HUDEP-2 (cell line): ENCODE measurements around the gene TARP.
"Not testable (repeated sequence)": the region's sequence is repeated elsewhere in the genome, so short reads cannot be mapped to it uniquely, and the experiment has no call there.

ENCODE experiments used
- DNase-seq, 76 experiments: peaks; one replicate each; lab custom pipeline; 2025; ENCODE audit not compliant: unreplicated experiment in 76 of 76; lab: John Stamatoyannopoulos, UW

Gene TARP

DNA sequence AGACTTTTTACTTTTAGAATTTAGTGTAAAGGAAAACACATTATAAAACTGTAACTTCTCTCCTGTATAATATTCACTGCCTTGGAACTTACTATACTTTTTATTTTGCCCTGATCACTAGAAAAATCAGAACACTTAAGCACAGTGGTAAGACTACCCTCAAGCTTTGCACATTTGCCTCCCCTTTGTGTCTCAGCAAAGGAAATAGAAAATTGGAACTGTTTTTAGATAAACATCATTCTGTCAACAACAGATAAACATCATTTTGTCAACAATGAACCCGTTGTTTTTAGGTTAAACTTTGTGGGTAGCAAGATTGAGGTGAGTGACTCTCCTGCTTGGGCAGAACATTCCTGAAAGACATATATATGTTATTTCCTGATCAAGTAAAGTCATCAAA is 8.8 kb downstream of the TARP start:
- not testable (repeated sequence) for DNase-seq

GRCh38 chr7:38263274-38263673 is 10.2 kb downstream of the TARP start:
- not testable (repeated sequence) for DNase-seq

DNA sequence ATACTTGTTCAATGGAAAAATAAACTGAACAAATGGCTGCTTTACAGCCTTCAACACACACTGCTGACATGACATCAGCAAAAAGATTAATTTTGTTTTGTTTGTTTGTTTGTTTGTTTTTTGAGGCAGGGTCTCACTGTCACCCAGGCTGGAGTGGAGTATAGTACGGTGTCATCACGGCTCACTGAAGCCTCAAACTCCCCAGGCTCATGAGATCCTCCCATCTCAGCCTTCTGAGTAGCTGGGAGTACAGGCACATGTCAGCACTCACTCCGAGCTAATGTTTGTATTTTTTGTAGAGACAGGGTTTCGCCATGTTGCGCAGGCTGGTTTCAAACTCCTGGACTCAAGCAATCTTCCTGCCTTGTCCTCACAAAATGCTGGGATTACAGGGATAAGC is 10.9 kb downstream of the TARP start:
- DNase-seq = no peak

DNA sequence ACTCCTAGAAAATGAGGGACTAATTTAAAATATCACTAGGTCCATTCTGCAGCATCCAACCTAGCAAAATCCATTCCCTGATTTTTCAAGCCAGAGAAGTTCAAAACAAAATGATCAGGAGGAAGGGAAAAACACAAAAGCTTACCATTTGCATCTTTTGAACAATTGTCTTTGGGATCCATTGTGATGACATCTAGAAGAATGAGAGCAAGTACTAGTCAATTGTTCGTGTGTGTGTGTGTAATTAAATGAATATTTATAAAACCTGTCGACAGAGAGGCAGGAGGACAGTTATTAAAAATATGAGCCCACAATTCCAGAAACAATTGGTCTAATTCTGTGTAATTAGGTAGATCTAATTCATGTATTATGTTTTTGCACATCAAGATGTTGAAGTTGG is 11.4 kb downstream of the TARP start:
- not testable (repeated sequence) for DNase-seq

GRCh38 chr7:38261601-38262000 is 11.8 kb downstream of the TARP start:
- DNase-seq = not testable (repeated sequence)

DNA sequence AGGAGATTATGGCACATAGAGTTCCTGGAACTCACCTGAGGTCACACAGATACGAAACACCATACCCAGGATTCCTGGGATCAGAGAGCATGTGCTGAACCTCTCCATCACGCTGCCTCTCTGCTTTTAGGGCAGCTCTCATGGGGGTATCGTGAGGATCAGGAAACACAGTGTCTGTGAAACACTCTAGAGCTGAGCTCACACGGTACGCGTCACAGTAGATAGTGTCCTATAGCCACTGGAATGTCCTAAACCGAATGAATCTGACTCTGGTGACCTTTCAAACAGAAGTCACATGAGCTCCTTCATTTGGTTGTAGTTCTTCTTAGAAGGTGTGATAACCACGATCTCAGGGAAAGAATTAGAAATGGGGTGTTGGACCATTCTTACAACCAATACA is 14.3 kb downstream of the TARP start:
- DNase-seq = not testable (repeated sequence)

- no peak for DNase-seq
These were observed 16.1 kb downstream of the TARP start for GRCh38 chr7:38257350-38257677.

DNA sequence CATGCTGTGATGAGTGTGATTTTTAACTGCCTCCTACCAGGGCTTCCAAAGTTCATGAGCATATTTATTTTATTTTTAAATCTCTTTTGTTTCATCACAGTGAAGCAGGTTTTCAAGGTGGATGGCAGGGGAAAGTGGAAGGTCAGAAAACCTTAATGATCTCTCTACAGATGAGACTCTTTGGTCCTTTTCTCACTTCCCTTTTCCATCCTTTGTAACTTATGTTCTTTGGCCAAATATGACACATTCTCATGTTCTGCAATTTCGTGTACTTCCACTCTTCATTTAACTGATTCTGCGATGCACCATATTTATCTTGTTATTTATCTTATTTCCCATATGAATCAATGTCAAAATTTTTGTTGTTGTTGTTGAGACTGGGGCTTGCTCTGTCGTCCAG is 23.6 kb downstream of the TARP start:
- not testable (repeated sequence) for DNase-seq

DNA sequence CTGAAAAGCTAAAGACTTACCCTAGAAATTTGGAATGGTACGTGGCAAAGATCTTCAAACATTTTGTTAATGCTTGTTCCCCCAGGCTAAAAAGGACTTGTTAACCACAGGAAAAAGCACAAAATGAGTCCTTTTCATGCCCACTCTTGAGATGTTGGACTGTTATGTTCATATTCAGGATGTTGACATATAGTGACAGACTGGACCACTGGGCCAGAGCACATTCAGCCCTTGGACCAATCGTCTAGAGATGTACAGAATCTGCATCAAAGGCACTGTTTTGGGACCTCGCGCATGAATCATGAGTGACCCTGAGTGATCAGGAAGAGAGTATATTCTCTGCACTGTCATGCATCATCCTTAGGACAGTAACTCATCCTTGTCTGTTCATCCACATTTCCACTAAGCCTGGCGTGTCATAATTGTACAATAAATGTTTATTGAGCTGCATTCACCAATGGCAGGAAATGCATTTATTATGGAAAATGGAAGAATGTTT is 25.3 kb downstream of the TARP start:
- DNase-seq = no peak

DNA sequence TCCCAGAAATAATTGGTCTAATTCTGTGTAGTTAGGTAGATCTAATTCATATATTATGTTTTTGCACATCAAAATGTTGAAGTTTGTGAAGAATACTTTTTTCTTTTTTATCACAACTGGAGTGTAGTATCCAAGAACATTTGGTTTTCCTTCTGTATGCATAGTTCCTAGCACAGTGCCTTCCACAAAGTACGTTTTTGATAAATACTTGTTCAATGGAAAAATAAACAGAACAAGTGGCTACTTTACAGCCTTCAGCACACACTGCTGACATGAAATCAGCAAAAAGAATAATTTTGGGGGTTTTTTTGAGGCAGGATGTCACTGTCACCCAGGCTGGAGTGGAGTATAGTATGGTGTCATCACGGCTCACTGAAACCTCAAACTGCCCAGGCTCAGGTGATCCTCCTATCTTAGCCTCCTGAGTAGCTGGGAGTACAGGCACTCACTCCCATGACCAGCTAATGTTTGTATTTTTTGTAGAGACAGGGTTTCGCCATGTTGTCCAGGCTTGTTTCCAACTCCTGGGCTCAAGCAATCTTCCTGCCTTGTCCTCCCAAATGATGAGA is 27.9 kb downstream of the TARP start:
- DNase-seq = no peak

DNA sequence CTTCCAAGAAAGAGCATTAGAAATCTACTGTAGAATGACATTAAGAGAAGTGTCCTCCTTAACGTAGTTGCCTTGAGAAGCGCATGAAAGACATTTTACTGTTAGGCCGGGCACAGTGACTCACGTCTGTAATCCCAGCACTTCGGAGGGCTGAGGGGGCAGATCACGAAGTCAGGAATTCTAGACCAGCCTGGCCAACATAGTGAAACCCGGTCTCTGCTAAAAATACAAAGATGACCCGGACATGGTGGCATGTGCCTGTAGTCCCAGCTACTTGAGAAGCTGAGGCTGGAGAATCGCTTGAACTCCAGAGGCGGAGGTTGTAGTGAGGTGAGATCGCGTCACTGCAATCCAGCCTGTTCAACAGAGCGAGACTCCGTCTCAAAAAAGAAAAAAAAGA is 28.9 kb downstream of the TARP start:
- DNase-seq = no peak

DNA sequence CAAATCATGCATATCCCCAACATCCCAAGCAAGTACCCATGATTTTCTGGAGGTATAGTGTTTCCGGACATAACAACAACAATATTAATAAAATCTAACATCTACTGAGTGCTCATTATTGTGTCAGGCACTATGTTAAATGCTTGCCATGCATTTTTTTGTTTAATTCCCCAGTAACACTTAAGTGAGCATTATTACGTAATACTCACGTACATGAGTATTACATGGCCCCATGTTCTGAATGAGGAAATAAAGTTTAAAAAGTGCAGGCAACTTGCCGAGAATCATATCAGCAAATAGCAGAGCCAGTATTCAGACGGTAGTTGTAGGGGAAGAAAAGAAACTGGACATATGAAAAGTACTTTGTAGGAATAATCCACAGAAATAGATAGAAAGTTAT is 30.1 kb downstream of the TARP start:
- DNase-seq = not testable (repeated sequence)

DNA sequence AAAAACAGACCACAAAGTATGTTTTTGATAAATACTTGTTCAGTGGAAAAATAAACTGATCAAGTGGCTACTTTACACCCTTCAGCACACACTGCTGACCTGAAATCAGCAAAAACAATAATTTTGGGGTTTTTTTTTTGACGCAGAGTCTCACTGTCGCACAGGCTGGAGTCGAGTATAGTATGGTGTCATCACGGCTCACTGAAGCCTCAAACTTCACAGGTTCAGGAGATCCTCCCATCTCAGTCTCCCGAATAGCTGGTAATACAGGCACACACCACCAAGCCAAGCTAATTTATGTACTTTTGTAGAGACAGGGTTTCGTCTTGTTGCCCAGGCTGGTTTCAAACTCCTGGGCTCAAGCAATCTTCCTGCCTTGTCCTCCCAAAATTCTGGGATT is 30.6 kb downstream of the TARP start:
- no peak for DNase-seq

DNA sequence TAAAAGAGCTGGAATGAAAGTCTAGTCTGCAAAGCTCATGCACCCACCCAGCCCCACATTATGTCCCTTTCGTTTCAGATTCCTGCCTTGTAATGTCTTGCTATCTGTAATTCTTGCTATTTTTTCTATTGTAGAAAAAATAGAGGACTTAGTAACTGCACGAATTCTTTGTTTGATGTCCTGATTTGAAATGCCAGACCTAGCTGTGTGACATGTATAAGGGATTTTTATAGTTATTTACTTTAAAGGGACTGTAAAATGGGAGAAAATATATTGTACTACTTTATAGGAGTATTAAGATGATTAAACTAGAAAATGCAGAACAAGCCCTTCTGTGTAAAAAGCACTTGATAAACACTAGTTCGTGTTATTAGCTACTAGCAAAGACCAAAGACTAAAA is 32.4 kb downstream of the TARP start:
- DNase-seq = no peak

DNA sequence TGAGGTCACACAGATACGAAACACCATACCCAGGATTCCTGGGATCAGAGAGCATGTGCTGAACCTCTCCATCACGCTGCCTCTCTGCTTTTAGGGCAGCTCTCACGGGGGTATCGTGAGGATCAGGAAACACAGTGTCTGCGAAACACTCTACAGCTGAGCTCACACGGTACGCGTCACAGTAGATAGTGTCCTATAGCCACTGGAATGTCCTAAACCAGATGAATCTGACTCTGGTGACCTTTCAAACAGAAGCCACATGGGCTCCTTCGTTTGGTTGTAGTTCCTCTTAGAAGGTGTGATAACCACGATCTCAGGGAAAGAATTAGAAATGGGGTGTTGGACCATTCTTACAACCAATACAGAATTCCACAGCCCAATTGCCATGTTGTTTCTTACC is 34.3 kb downstream of the TARP start:
- DNase-seq = not testable (repeated sequence)

DNA sequence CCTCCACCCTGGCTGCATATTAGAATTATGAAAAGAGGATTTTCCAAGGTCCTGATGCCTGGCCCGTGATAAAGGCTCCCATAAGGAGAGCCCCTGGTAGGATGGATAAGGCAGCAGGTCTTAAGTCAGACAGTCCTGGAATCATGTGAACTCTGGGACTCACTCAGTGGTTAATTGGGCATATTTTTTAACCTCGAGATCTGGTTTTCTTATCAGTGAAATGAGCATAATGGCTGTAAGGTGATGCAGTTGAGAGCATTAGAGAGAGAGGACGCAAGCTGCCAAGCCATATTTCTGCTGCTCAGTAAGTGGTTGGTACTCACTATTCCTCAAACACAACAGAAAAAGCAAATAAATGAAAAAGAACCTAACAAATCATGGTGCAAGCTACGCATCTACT is 37.8 kb downstream of the TARP start:
- DNase-seq = no peak

DNA sequence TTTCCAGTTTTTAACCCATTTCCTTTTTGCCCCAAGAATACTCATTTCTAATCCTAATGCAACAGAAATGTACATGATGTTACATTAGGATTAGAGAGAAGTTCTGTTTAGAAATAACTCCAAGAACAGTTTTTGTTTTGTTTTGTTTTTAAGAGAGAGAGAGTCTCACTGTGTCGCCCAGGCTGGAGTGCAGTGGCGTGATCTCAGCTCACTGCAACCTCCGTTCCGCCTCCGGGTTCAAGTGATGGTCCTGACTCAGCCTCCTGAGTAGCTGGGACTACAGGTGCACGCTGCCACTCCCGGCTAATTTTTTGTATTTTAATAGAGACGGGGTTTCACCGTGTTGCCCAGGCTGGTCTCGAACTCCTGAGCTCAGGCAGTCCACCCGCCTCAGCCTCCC is 38.7 kb downstream of the TARP start:
- DNase-seq = not testable (repeated sequence)

GRCh38 chr7:38232502-38233366 is 40.7 kb downstream of the TARP start:
- DNase-seq = peak in 6 of 76 experiments; percentile 1 to 20 (median 8)

DNA sequence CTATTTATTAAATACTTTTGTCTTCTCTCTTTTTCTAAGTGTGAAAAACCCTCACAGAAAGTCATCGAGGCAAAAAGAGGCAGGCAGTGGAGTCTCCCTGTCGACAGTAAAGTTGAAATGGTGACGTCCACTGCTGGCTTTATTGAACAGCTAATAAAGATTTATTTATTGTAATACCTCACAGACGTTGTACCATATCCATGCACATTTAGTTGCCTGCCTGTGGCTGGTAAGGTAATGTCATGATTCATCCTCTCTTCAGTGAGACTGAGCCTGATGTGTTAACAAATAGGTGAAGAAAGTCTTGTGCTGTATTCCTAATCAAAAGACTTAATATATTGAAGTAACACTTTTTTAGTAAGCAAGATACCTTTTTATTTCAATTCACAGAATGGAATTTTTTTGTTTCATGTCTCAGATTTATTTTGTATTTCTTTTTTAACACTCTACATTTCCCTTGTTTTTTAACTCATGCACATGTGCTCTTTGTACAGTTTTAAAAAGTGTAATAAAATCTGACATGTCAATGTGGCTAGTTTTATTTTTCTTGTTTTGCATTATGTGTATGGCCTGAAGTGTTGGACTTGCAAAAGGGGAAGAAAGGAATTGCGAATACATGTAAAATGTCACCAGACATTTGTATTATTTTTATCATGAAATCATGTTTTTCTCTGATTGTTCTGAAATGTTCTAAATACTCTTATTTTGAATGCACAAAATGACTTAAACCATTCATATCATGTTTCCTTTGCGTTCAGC is 43.4 kb downstream of the TARP start:
- DNase-seq = no peak

- DNase-seq = no peak
These were observed 44.0 kb downstream of the TARP start for GRCh38 chr7:38229386-38229785.

- no peak for DNase-seq
These were observed 49.0 kb downstream of the TARP start for GRCh38 chr7:38224392-38224791.

- DNase-seq = no peak
These were observed 50.1 kb downstream of the TARP start for GRCh38 chr7:38223306-38223705.
